HG02943 (cell line): ENCODE measurements around the gene FTO.

Experiments
- ATAC-seq: cut with Tn5 transposase; IDR thresholded peaks from one replicate; pipeline ENCODE4 v1.9.1; 2021; ENCODE audit warnings: mild to moderate bottlenecking, low read depth, moderate library complexity; ENCODE audit not compliant: unreplicated experiment

FTO gene

GRCh38 chr16:53848950-53849349 is 145.0 kb downstream of the FTO start:
- no peak for ATAC-seq

GRCh38 chr16:53849585-53849984 is 145.6 kb downstream of the FTO start:
- no peak for ATAC-seq

GRCh38 chr16:53849994-53850393 is 146.0 kb downstream of the FTO start:
- no peak for ATAC-seq

GRCh38 chr16:53852678-53853077 is 148.7 kb downstream of the FTO start:
- no peak for ATAC-seq

- no peak for ATAC-seq
Measured at GRCh38 chr16:53855056-53855455, 151.1 kb downstream of the FTO start.

GRCh38 chr16:53855511-53855910 is 151.6 kb downstream of the FTO start:
- no peak for ATAC-seq

- no peak for ATAC-seq
Measured at GRCh38 chr16:53859995-53860540, 156.1 kb downstream of the FTO start.

- no peak for ATAC-seq
Measured at GRCh38 chr16:53863861-53864260, 159.9 kb downstream of the FTO start.

- no peak for ATAC-seq
Measured at GRCh38 chr16:53864819-53865493, 161.0 kb downstream of the FTO start.

- no peak for ATAC-seq
Measured at GRCh38 chr16:53865494-53865863, 161.5 kb downstream of the FTO start.

- ATAC-seq: no peak
Measured at GRCh38 chr16:53866520-53866919, 162.6 kb downstream of the FTO start.

- no peak for ATAC-seq
Measured at GRCh38 chr16:53870831-53871230, 166.9 kb downstream of the FTO start.

GRCh38 chr16:53872248-53873221 is 168.6 kb downstream of the FTO start:
- no peak for ATAC-seq

- ATAC-seq: no peak
Measured at GRCh38 chr16:53876811-53877210, 172.9 kb downstream of the FTO start.

- ATAC-seq: no peak
Measured at GRCh38 chr16:53878216-53878615, 174.3 kb downstream of the FTO start.

GRCh38 chr16:53881371-53881770 is 177.4 kb downstream of the FTO start:
- no peak for ATAC-seq

GRCh38 chr16:53882310-53882709 is 178.4 kb downstream of the FTO start:
- ATAC-seq: no peak

GRCh38 chr16:53884748-53885147 is 180.8 kb downstream of the FTO start:
- no peak for ATAC-seq

GRCh38 chr16:53886482-53887378 is 182.8 kb downstream of the FTO start:
- no peak for ATAC-seq

- no peak for ATAC-seq
Measured at GRCh38 chr16:53888222-53888621, 184.3 kb downstream of the FTO start.
